HCT116 (cell line): ENCODE results near the gene C10orf105.

Source experiments
- POLR2AphosphoS5 ChIP-seq: IDR thresholded peaks from 2 replicates; pipeline ENCODE4 v1.6.1; 2011; ENCODE audit warnings: mild to moderate bottlenecking, low read depth, low read length, moderate library complexity
- YY1 ChIP-seq: IDR thresholded peaks from 2 replicates; pipeline ENCODE4 v1.6.1; 2011; ENCODE audit warnings: low read length, low read depth, moderate library complexity, mild to moderate bottlenecking; ENCODE audit not compliant: insufficient replicate concordance; ENCODE audit errors: extremely low read depth
- ZBTB33 ChIP-seq: IDR thresholded peaks from 2 replicates; pipeline ENCODE4 v1.6.1; 2011; ENCODE audit warnings: mild to moderate bottlenecking, low read length, moderate library complexity; ENCODE audit not compliant: insufficient replicate concordance; ENCODE audit errors: extremely low read depth

- TF ChIP-seq POLR2AphosphoS5 (no peak), ZBTB33 (no peak), YY1 (no peak)
Measured at GRCh38 chr10:71762324-71762723, 42.7 kb upstream of the C10orf105 start.
